ENCODE measurements around the gene MYPOP. TPM values are rescaled to one million over a fixed set of nuclear protein-coding genes. Genes with fewer than 3 reads are reported as not detected.

Gene MYPOP
- total and polyA plus RNA-seq, 12 donors, result 7.1 to 17.0 (median 10.0) TPM

DNA sequence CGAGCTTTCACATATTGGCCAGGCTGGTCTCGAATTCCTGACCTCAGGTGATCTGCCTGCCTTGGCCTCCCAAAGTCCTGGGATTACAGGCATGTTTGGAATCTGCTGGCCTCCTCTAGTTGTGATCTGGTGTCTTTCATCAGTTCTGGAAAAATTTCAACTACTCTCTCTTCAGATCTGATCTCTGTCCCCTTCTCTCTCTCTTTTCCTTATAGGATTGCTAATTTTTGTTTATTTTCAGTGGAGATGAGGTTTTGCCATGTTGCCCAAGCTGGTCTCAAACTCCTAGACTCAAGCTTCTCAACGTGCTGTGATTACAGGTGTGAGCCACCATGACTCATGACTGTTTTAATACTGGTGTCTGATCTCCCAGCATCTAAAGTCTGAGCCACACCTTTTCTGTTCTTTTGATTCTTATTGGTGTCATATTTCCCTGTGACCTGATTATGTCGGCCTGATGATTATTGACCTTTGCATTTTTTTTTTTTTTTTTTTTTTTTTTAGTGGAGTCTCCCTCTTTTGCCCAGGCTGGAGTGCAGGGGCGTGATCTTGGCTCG, 22.6 kb upstream of the MYPOP start:
- H3K36me3 ChIP-seq, result no peaks in the 10 kb centered on the region

DNA sequence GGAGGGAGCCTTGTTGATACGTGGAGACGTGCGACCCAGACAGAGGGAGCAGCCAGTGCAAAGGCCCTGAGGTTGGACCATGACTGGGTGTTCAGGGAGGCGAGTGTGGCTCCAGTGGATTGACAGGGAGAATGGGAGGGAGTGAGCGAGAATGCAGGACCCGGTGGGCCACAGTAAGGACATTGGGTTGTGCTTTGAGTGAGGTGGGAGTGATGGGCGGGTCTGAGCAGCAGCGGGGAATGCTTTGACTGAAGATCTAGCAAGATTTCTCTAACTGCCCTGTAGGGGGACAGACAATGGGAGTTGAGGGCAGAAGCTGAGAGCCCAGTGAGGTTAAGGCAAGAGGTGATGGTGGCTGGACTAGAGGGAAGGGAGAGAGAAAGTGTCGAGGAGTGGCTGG, 19.9 kb upstream of the MYPOP start:
- H3K27ac ChIP-seq, result no peak overlapping the region
- no peaks in the 10 kb centered on the region for H3K4me1 ChIP-seq
- intact Hi-C loops (cut with DNase I), result loop anchor here in 2 of 10 donors (2.0 to 10.0 kb wide), 2 partner anchors 55 to 93 kb away; no protein-coding TSS in a partner anchor
- no peaks in the 10 kb centered on the region for H3K9me3 ChIP-seq
- peaks cover 0 to 24% (median 13%) of the 10 kb centered on the region in 7 donors for H3K27me3 ChIP-seq
- DNase-seq, result no peak
- no peak overlapping the region for H3K4me3 ChIP-seq
- 56 to 62% methylated on average over 9 of the region's 9 CpGs for WGBS, 2 donors
- TF ChIP-seq, protein P1, sequence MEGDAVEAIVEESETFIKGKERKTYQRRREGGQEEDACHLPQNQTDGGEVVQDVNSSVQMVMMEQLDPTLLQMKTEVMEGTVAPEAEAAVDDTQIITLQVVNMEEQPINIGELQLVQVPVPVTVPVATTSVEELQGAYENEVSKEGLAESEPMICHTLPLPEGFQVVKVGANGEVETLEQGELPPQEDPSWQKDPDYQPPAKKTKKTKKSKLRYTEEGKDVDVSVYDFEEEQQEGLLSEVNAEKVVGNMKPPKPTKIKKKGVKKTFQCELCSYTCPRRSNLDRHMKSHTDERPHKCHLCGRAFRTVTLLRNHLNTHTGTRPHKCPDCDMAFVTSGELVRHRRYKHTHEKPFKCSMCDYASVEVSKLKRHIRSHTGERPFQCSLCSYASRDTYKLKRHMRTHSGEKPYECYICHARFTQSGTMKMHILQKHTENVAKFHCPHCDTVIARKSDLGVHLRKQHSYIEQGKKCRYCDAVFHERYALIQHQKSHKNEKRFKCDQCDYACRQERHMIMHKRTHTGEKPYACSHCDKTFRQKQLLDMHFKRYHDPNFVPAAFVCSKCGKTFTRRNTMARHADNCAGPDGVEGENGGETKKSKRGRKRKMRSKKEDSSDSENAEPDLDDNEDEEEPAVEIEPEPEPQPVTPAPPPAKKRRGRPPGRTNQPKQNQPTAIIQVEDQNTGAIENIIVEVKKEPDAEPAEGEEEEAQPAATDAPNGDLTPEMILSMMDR (IDR thresholded peaks at IDR 0.05), result no peak
- ATAC-seq, result no peak
- H3K36me3 ChIP-seq, result no peaks in the 10 kb centered on the region

More for the DNA sequence above, 22.6 kb upstream of the MYPOP start:
- no peaks in the 10 kb centered on the region for H3K9me3 ChIP-seq
- TF ChIP-seq, protein P1 (IDR thresholded peaks at IDR 0.05), result no peak
- intact Hi-C loops (cut with DNase I), result loop anchor here in 2 of 10 donors (5.0 to 10.0 kb wide), 2 partner anchors 72 to 90 kb away; partner anchors contain the start of gene CCDC61 (in 1 of the 2)
- H3K27ac ChIP-seq, result no peak overlapping the region
- ATAC-seq (no peak), DNase-seq (no peak)
- H3K4me1 ChIP-seq, result peaks cover 0 to 9% (median 6%) of the 10 kb centered on the region in 9 donors
- H3K4me3 ChIP-seq, result no peak overlapping the region
- whole genome bisulfite sequencing, 2 donors, result 66 to 71% methylated on average over 6 of the region's 6 CpGs
- peaks cover 0 to 7% (median 0%) of the 10 kb centered on the region in 7 donors for H3K27me3 ChIP-seq

DNA sequence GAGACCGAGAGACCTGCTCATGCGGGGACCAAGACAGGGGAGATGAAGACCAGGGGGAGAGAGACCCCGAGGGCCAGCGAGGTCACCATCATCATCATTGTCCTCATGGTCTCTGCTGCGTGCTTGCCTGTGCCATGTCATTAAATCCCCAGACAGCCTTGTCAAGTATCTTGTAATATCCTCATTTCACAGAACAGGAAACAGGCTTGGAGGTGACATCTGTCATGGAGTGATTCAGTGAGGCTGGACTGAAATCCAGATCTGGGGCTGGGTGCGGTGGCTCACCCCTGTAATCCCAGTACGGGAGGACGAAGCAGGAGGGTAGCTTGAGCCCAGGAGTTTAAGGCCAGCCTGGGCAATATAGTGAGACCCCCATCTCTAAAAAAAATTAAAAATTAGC, 18.0 kb upstream of the MYPOP start:
- Histone ChIP-seq H3K27me3 (peaks cover 0 to 26% (median 13%) of the 10 kb centered on the region in 7 donors), H3K4me3 (no peak overlapping the region), H3K4me1 (no peaks in the 10 kb centered on the region), H3K27ac (no peak overlapping the region), H3K36me3 (no peaks in the 10 kb centered on the region), H3K9me3 (no peaks in the 10 kb centered on the region)
- TF ChIP-seq, protein P1 (IDR thresholded peaks at IDR 0.05), result no peak
- ATAC-seq (no peak), DNase-seq (no peak)
- WGBS, 2 donors, result 60 to 68% methylated on average over 8 of the region's 8 CpGs
- intact Hi-C loops (cut with DNase I), result loop anchor here in 1 of 10 donors (10.0 kb wide), 1 partner anchor 94 kb away; no protein-coding TSS in a partner anchor

DNA sequence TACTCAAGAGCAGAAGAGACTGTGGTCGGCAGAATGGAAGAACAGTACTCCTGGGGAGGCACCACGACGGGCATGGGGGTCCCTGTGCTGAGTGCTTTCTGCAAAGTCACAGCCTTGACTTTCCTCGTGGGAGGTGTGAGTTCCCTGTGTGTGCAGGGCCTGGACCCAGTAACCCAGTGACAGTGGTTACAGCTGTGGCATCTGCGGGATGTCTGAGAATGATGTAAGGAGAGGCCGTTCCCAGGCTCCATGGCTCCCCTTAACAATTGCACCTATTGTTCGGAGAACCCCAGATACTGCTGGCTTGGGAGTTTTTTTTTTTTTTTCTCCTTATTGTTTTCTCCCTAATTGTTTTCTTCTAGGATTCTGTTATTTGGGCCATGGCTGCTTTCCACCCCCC, 17.3 kb upstream of the MYPOP start:
- H3K4me3 ChIP-seq, result no peak overlapping the region
- no peak overlapping the region for H3K27ac ChIP-seq
- H3K4me1 ChIP-seq, result no peaks in the 10 kb centered on the region
- H3K27me3 ChIP-seq, result peaks cover 0 to 28% (median 13%) of the 10 kb centered on the region in 7 donors
- no peak for DNase-seq
- H3K9me3 ChIP-seq, result no peaks in the 10 kb centered on the region
- TF ChIP-seq, protein P1 (IDR thresholded peaks at IDR 0.05), result no peak
- intact Hi-C loops (cut with DNase I), result loop anchor here in 2 of 10 donors (10.0 kb wide), 2 partner anchors 85 to 95 kb away; no protein-coding TSS in a partner anchor
- WGBS, 2 donors, result 51 to 59% methylated on average over 7 of the region's 7 CpGs
- ATAC-seq, result no peak
- no peaks in the 10 kb centered on the region for H3K36me3 ChIP-seq

Measured in heart right ventricle (tissue), 16 donors.